ENCODE measurements around the gene MAPK4.

Gene MAPK4

GRCh38 chr18:50707855-50708469 lies 148.1 kb downstream of the MAPK4 start:
- ChIA-PET CTCF (interaction anchor here (1.1 kb wide), 1 partner anchor 20 kb away, joined by 4 read pairs; no protein-coding TSS in a partner anchor), POLR2A (no interaction called here)
- Histone ChIP-seq H3K9me3 (ENCODE audit: control insufficient read depth, insufficient read depth, low read depth, low read length) (no peaks in the 10 kb centered on the region), H3K4me1 (ENCODE audit: control insufficient read depth, insufficient read depth, low read length) (peaks cover 5% of the 10 kb centered on the region), H3K36me3 (ENCODE audit: control insufficient read depth in 2 of 2, insufficient read depth in 1 of 2, low read length in 2 of 2) (no peaks in the 10 kb centered on the region), H3K4me3 (ENCODE audit: low read depth, low read length) (no peak overlapping the region), H3K27ac (ENCODE audit: extremely low read depth, low read depth, low read length) (no peak overlapping the region)
- no peak for TF ChIP-seq ZNF521 (tag by site-specific recombination; IDR thresholded peaks at IDR 0.05)
- no peak for TF ChIP-seq ZNF596 (tag by site-specific recombination; IDR thresholded peaks at IDR 0.05)
- no peak for TF ChIP-seq ZNF433 (tag by site-specific recombination; IDR thresholded peaks at IDR 0.05; ENCODE audit: low read depth)
- TF ChIP-seq OSR2 (tag by site-specific recombination; IDR thresholded peaks at IDR 0.05): no peak
- no peak for TF ChIP-seq REPIN1 (tag by site-specific recombination; IDR thresholded peaks at IDR 0.05; ENCODE audit: low read depth)
- TF ChIP-seq ZNF324 (tag by site-specific recombination; IDR thresholded peaks at IDR 0.05): no peak
- TF ChIP-seq ZNF488 (tag by site-specific recombination; IDR thresholded peaks at IDR 0.05): no peak
- TF ChIP-seq ZBTB20 (tag by site-specific recombination; IDR thresholded peaks at IDR 0.05): no peak
- no peak for TF ChIP-seq ZNF148 (tag by site-specific recombination; IDR thresholded peaks at IDR 0.05; ENCODE audit: borderline replicate concordance)
- TF ChIP-seq BCL6B (tag by site-specific recombination; IDR thresholded peaks at IDR 0.05): no peak
- no peak for TF ChIP-seq ZNF239 (tag by site-specific recombination; IDR thresholded peaks at IDR 0.05)
- no peak for TF ChIP-seq MYNN (tag by site-specific recombination; IDR thresholded peaks at IDR 0.05; ENCODE audit: borderline replicate concordance)

GRCh38 chr18:50709193-50709592 lies 149.3 kb downstream of the MAPK4 start:
- CTCF ChIA-PET: no interaction called here
- no peak overlapping the region for H3K4me3 ChIP-seq (ENCODE audit: low read depth, low read length)
- no peaks in the 10 kb centered on the region for H3K36me3 ChIP-seq (ENCODE audit: control insufficient read depth in 2 of 2, insufficient read depth in 1 of 2, low read length in 2 of 2)
- H3K4me1 ChIP-seq (ENCODE audit: control insufficient read depth, insufficient read depth, low read length): peaks cover 5% of the 10 kb centered on the region
- H3K9me3 ChIP-seq (ENCODE audit: control insufficient read depth, insufficient read depth, low read depth, low read length): no peaks in the 10 kb centered on the region
- POLR2A ChIA-PET: no interaction called here
- TF ChIP-seq WT1 (tag by site-specific recombination; IDR thresholded peaks at IDR 0.05) (no peak), KLF16 (tag by site-specific recombination; IDR thresholded peaks at IDR 0.05) (no peak), OSR2 (tag by site-specific recombination; IDR thresholded peaks at IDR 0.05) (no peak), ZNF692 (tag by site-specific recombination; IDR thresholded peaks at IDR 0.05) (no peak), ZNF843 (tag by site-specific recombination; IDR thresholded peaks at IDR 0.05) (no peak), ZNF544 (tag by site-specific recombination; IDR thresholded peaks at IDR 0.05) (no peak), ZNF23 (tag by site-specific recombination; IDR thresholded peaks at IDR 0.05; ENCODE audit: borderline replicate concordance) (no peak), ZNF10 (tag by site-specific recombination; IDR thresholded peaks at IDR 0.05) (no peak), ZNF785 (tag by site-specific recombination; IDR thresholded peaks at IDR 0.05) (no peak), ZIC2 (tag by site-specific recombination; IDR thresholded peaks at IDR 0.05) (no peak), ZNF473 (tag by site-specific recombination; IDR thresholded peaks at IDR 0.05) (no peak), ZNF354C (tag by site-specific recombination; IDR thresholded peaks at IDR 0.05; ENCODE audit: borderline replicate concordance, low read depth) (no peak), ZBTB17 (tag by site-specific recombination; IDR thresholded peaks at IDR 0.05) (no peak), ZNF416 (tag by site-specific recombination; IDR thresholded peaks at IDR 0.05) (no peak), GLIS2 (tag by site-specific recombination; IDR thresholded peaks at IDR 0.05) (no peak), ZNF112 (tag by site-specific recombination; IDR thresholded peaks at IDR 0.05) (no peak), CTCF (tag by site-specific recombination; IDR thresholded peaks at IDR 0.05) (no peak)
- H3K27ac ChIP-seq (ENCODE audit: extremely low read depth, low read depth, low read length): no peak overlapping the region

All from HEK293 (cell line).